HT-29 (cell line): ENCODE measurements around the gene DIS3L2. TPM values are rescaled to one million over a fixed set of nuclear protein-coding genes. Genes with fewer than 3 reads are reported as not detected.

Experiments used
- DNase-seq: peaks from one replicate; pipeline ENCODE4 v3.0.0-alpha.2; 2015; ENCODE audit warnings: low spot score
- total RNA-seq: library from RNA; depleted of rRNA; stranded (reverse); fragments of >200 nt; shearing (Covaris generic); gene quantifications from 2 replicates; pipeline ENCODE4 v1.2.3, GENCODE V29; 2014

The DIS3L2 gene
- total RNA-seq, 1 experiment from 2014 or later: 29.4 TPM

DNA sequence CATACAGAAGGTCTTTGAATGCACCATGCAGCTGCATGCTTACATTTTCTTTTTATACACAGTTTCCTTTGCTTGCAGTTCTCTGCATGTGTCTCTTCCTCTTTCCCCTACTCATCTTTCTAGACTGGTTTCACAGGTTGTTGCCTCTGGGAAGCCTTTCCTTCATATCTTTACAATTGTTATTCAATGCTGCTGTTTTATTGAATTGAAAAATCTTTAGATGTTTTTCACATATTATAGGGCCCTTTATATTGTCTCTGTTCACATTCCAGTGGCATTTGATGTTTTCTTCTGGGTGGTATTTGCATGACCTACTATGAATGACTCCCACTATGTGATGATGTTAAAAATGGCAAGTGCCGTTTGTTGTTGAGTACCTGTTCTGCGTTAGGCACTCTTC lies 91.1 kb downstream of the DIS3L2 start:
- DNase-seq: no peak

- DNase-seq: no peak
Measured at GRCh38 chr2:232053777-232054176, 92.3 kb downstream of the DIS3L2 start.

DNA sequence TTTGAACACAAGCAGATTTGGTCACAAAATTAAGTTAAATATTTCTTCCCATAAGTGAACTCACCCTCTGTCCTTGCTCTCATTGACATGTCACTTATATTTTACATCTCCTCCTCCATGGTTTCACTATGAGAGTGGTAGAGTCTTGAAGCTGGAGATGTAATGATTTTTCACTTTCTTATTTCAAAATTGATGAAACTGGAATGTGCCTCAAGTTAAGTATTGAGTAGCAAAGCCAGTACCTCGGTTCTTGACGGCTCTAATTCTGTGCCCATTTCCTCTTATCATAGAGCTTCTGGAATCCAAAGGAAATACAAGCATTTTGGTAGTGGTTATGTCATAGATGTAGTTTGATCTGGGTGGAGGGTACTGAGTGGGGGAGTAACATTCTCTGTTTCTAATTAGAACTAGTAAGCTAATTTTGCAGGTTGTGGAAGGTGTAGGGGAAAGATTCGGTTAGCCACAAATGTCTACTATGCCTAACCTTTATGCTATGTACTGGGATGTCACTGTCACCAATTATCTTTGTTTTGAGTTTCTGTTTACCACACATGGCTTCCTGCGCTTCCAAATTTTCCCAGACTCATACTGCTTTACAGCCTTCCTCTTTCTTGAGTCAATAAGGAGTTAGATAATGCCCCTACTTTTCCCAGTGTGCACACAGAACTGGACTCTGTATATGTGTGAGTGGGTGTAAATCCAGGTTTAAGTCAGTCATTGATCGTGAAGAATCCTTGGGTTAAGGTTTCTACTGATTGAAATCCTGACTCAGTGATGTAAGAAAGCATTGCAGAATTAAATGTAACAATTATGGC lies 96.8 kb downstream of the DIS3L2 start:
- DNase-seq: no peak

DNA sequence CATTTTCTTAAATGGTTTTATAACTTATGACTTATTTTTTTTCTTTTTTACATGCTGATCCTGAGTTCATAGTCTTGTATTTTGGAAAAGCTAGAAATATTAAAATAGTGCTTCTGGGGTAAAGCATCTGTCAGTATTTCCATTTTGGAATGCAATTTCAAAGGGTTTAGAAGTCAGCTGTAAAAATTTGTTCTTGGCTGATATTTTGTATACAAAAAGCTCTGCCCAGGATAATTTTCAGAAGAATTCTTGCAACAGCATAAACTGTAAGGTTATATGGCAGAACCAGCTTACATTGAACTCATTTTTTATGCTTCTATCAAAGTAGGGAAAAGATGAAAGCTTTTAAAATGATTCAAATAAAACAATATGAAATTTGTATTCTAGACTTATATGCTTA lies 97.4 kb downstream of the DIS3L2 start:
- no peak for DNase-seq

DNA sequence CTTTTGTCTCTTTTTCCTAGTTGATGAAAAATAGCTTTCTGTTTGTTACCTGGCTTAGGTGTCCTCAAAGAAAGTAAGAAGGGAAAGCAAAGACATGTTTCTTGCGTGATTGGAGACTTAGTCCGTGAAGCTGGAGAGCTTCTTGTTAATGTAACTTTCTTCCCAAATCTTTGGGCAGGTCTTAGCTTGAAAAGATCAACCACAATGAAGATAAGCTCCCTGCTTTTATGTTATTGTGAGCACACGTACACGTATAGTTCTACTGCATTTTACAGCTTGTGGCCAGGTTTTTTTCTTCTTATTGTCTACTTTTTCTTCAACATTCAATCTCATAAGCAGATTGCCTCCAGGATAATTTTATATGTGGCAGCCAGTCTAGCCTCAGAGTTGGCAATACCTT lies 99.8 kb downstream of the DIS3L2 start:
- no peak for DNase-seq

DNA sequence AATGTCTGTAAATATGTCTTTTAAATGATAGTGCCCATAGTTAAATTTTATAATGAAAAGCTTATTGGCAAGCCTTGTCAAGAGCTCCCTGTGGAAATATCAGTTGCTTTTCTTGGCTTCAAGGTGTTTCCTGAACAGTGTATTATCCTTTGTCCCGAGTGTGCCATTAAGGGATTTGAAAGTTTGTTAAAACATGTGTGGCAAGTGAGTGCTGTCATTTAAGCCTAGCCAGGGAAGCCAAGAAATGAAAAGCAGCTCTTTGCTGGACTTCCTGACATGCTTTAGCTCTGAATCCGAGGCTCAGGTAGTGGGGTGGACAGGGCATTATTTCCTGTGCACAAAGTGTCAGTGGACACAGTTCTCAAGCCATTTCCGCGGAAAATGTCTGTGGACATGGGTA lies 111.5 kb downstream of the DIS3L2 start:
- DNase-seq: no peak

DNA sequence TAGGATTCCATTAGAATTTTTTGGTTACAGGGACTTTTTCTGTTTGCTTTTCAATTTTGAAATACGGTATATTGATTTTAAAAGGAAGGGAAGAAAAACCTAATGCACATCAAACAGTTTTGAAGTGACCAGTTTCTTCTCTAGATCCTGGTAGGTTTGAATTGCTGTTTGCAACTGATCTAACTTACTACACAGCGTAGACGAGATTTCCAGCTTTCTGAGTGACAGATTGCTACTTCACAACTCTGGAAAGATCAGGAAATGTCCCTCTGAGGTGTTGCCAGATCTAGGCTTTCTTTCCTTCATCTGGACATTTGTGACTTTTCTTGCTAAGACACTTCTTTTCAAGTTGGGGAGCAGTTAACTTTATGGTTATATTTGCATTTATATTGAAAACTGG lies 112.2 kb downstream of the DIS3L2 start:
- DNase-seq: no peak

GRCh38 chr2:232075080-232075479 lies 113.6 kb downstream of the DIS3L2 start:
- peak; percentile 5 for DNase-seq

DNA sequence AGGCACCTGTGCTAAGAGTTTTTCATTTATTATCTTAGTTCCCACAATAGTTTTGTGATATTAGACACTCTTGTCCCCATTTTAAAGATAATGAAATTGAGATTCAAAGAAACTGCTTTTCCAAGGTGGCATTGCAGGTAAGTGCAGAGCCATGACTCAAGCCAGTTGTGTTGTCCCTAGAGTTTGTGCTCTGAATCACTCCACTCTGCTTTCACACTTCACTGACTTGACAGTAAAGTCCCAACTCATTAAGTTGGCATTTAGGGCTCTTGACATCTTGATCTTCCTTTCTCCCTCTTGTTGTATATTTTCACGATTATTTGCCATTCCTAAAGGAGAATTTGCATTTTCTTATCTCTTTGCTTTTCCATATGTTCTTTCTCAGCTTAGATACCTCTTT lies 114.3 kb downstream of the DIS3L2 start:
- DNase-seq: no peak

DNA sequence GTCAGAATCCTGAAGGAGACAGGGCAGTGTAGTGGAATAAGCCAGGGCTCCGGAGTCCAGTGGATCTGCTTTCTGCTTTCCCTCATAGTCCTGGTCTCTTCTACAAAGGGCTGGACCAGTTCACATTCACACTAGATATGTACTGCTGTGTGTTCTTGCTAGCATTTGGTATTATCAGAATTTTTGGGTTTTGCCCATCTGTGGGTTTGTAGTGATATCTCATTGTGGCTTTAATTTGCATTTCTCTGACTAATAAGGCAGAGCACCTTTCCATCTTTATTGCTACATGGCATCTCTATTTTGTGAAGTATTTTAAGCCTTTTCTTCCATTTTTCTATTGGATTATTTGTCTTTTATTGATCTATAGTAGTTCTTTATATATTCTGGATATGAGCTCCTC lies 114.8 kb downstream of the DIS3L2 start:
- DNase-seq: no peak

DNA sequence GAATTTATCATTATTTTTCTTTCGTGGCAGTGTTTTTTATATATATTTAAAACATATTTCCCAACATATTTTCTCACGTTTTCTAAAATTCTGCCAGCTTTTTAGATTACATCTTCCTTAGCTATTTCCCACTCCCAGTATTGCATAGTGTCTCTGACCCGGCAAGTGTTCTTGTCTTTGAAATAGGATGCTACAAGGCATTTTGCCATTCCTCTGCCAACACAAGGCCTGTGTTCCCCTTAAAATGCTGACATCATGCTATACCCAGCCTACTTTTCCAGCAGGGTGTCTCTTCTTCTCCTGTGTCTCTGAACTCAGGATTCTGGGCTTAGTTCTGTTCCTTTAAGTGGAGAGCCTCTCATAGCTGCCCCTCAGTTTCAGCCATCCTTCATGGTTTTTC lies 115.2 kb downstream of the DIS3L2 start:
- DNase-seq: no peak

DNA sequence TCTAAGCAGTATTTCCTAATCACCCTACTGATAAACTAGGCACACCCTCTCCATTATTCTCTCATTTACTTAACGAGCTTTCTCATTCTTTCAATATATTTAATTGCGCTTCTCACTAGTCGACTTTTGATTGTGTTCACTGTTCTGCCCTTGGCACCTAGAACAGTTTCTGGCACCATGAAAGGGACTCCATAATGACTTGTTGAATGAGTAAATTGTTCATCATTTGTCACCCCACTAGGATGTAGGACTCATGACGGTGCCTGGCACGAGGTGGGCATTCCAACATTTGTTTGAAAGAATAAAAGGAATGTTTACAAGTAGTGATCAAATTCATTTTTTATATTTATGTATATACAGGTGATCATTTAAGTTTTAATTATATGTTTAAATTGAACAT lies 123.7 kb downstream of the DIS3L2 start:
- no peak for DNase-seq

- no peak for DNase-seq
Measured at GRCh38 chr2:232085826-232086425, 124.4 kb downstream of the DIS3L2 start.

DNA sequence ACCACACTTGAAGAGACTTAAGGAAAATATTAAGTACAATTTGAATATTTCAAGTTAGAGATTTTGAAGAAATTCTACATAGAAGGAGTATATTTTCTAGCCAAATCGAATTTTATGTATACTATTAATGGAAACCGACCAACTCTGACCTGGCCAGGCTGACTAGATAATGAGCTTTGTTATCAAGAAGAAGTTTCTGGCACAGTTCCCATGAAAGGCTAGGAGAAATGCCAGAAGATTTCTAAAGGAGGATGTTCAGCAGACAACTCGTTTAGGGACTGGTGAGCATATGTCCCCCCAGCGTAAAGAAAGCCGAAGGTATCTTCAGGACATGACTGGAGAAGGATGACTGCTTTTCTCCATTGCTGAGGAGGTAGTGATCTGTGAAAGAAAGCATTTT lies 127.3 kb downstream of the DIS3L2 start:
- DNase-seq: no peak

GRCh38 chr2:232094201-232094600 lies 132.7 kb downstream of the DIS3L2 start:
- DNase-seq: no peak

GRCh38 chr2:232094883-232095282 lies 133.4 kb downstream of the DIS3L2 start:
- no peak for DNase-seq

GRCh38 chr2:232097260-232097659 lies 135.7 kb downstream of the DIS3L2 start:
- DNase-seq: no peak

DNA sequence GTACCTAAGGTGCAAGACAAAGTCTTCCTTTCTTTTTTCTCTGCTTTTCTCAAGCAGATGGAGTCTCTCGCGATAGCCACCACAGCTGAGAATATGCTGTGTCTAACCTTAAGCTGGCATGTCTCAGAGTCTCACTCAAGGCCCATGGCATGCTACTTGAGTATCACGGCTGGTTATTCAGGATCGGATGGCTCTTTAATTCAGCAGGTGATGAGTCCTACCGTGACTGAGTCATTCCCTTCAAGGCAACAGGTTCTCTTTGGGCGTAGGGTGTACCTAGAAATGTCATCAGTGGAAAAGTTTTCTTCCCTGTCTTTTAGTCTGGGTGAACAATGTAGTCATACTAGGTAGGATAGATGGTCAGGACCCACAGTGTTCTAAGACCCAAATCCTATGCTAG lies 136.2 kb downstream of the DIS3L2 start:
- no peak for DNase-seq

GRCh38 chr2:232102380-232102779 lies 140.9 kb downstream of the DIS3L2 start:
- DNase-seq: no peak

DNA sequence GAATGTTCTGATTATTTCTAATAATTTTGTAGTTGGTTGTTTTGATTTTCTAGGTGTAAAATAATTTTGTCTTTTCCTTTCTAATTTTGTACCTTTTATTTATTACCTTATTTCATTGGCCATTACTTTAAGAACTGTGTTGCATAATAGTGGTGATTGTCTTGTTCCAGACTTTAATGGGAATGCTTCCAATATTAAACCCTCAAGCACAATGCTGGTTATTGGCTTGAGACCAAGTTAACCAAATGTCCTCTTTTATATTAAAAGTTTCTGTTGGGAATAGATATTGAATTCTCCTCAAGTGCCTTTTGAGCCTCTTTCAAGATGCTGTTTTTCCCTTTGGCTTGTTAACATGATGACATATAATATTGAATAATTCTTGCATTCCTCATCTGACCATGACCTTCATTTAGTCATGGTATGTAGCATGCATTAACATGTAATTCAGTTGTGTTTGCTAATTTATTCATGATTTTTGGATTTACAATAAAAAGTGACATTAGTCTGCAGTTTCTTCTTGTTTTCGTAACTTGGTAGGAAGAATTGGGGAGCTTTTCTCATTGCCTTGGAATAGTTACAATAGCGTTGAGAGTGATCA lies 141.7 kb downstream of the DIS3L2 start:
- DNase-seq: no peak

DNA sequence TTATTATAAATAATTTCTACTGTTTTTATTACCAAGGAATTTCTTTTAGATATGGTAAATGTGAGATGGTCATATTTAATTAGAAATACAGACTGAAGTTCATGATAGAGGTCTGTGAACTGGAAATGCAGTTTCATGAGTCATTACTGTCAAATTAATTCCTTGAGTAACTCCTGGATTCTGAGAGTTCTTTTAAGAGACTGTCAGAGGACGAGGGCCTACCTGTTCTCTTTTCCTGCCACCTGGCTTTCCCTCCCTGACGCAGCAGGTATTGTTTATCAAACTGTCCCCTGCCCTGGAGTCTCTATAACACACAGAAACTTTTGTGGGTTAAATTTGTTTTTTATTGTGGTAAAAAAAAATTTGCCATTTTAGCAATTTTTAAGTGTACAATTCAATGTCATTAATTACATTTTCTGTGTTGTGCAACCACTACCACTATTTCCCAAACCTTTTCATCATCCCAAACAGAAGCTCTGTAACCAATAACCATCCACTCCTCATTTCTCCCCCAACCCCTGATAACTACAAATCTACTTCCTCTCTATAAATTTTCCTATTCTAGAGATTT lies 142.6 kb downstream of the DIS3L2 start:
- no peak for DNase-seq

- DNase-seq: no peak
Measured at GRCh38 chr2:232111551-232111950, 150.0 kb downstream of the DIS3L2 start.

DNA sequence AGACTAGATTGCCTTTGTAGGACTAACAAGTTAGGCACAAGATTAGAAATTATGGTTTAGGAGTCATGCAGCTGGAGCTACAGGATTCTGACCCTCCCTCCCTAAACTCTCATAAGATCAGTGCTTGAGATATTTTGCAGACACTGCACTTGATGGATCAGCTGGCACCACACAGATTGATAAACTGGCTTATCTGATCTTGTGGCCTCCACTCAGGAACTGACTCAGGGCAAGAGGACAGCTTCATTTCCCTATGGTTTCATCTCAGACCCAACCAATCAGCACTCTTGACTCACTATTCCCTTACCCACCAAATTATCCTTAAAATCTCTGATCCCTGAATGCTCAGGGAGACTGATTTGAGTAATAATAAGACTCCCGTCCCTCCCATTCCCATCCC lies 152.3 kb downstream of the DIS3L2 start:
- no peak for DNase-seq
